Measurements from ENCODE around the gene POMGNT1. TPM values are rescaled to one million over a fixed set of nuclear protein-coding genes. Genes with fewer than 3 reads are reported as not detected.
"Not testable (repeated sequence)": the region's sequence is repeated elsewhere in the genome, so short reads cannot be mapped to it uniquely, and the experiment has no call there.

POMGNT1 gene
- total RNA-seq, 2 experiments from 2014 or later: 21.1 to 29.0 TPM

GRCh38 chr1:46246548-46247435, 48.6 kb upstream of the POMGNT1 start:
- ChIA-PET POLR2A (interaction anchor here (0.6 to 3.7 kb wide), 10 partner anchors 27 to 723 kb away, joined by 3 to 42 read pairs (median 3); partner anchors contain the start of genes LRRC41, NSUN4 and UQCRH), CTCF (interaction anchor here (0.5 to 1.4 kb wide), 5 partner anchors 23 to 101 kb away, joined by 3 to 9 read pairs (median 4); partner anchors contain the start of gene NSUN4)
- Mint-ChIP-seq H3K4me1 (ENCODE audit: low read depth) (peaks cover 26% of the 10 kb centered on the region), H3K27me3 (no peaks in the 10 kb centered on the region), H3K27ac (peak overlapping the region; percentile 12), H3K9me3 (no peaks in the 10 kb centered on the region), H3K4me3 (peak overlapping the region; percentile 89), H3K36me3 (ENCODE audit: low read depth) (no peaks in the 10 kb centered on the region)
- Histone ChIP-seq H3K27me3 (ENCODE audit: control insufficient read depth in 1 of 2, insufficient read depth in 2 of 2, low read length in 2 of 2) (no peaks in the 10 kb centered on the region), H3K9me3 (ENCODE audit: control insufficient read depth in 1 of 2, insufficient read depth in 1 of 2, low read length in 2 of 2) (no peaks in the 10 kb centered on the region), H3K4me1 (ENCODE audit: insufficient read depth, low read length) (peaks cover 21% of the 10 kb centered on the region), H3K27ac (ENCODE audit: low read depth in 1 of 2, low read length in 2 of 2) (no peak overlapping the region), H3K4me3 (ENCODE audit: low read length) (peak overlapping the region; percentile 83), H3K36me3 (ENCODE audit: insufficient read depth, low read length) (no peaks in the 10 kb centered on the region)
- DNase-seq: peak in 9 of 14 experiments; percentile 6 to 68 (median 29)
- no peak for TF ChIP-seq CTCF (IDR thresholded peaks at IDR 0.05)
- intact Hi-C loops (cut with DNase I, micrococcal nuclease): loop anchor here (1.0 to 5.0 kb wide), 7 partner anchors 48 to 662 kb away; partner anchors contain the start of genes LRRC41 (in 2 of the 2), NSUN4 (in 2 of the 2), UQCRH (in 2 of the 2) and EFCAB14 (in 1 of the 2)
- peak; percentile 6 for ATAC-seq (ENCODE audit: poor library complexity)

GRCh38 chr1:46246136-46246535, 47.9 kb upstream of the POMGNT1 start:
- not testable (repeated sequence) for H3K4me3 Mint-ChIP-seq; H3K27me3 ChIP-seq (ENCODE audit: control insufficient read depth in 1 of 2, insufficient read depth in 2 of 2, low read length in 2 of 2); H3K9me3 Mint-ChIP-seq; H3K36me3 Mint-ChIP-seq (ENCODE audit: low read depth); H3K9me3 ChIP-seq (ENCODE audit: control insufficient read depth in 1 of 2, insufficient read depth in 1 of 2, low read length in 2 of 2); H3K27ac Mint-ChIP-seq; H3K27ac ChIP-seq (ENCODE audit: low read depth in 1 of 2, low read length in 2 of 2); H3K4me3 ChIP-seq (ENCODE audit: low read length); H3K36me3 ChIP-seq (ENCODE audit: insufficient read depth, low read length); ATAC-seq (ENCODE audit: poor library complexity); H3K27me3 Mint-ChIP-seq
- ChIA-PET CTCF (interaction anchor here (0.5 to 2.2 kb wide), 4 partner anchors 22 to 102 kb away, joined by 3 to 11 read pairs (median 6); partner anchors contain the start of gene NSUN4), POLR2A (interaction anchor here (1.6 to 3.7 kb wide), 3 partner anchors 58 to 94 kb away, joined by 9 to 42 read pairs (median 9); partner anchors contain the start of genes LRRC41, NSUN4 and UQCRH)
- intact Hi-C loops (cut with DNase I, micrococcal nuclease): loop anchor here (1.0 to 5.0 kb wide), 5 partner anchors 48 to 661 kb away; partner anchors contain the start of genes EFCAB14 (in 1 of the 2), LRRC41 (in 1 of the 2), NASP (in 1 of the 2) and NSUN4 (in 1 of the 2)
- peaks cover 26% of the 10 kb centered on the region for H3K4me1 Mint-ChIP-seq (ENCODE audit: low read depth)
- H3K4me1 ChIP-seq (ENCODE audit: insufficient read depth, low read length): peaks cover 21% of the 10 kb centered on the region
- peak in 1 of 14 experiments; percentile 24 for DNase-seq

- Mint-ChIP-seq H3K27me3 (no peaks in the 10 kb centered on the region), H3K4me1 (ENCODE audit: low read depth) (peaks cover 26% of the 10 kb centered on the region), H3K27ac (no peak overlapping the region), H3K9me3 (no peaks in the 10 kb centered on the region), H3K4me3 (peak overlapping the region; percentile 25), H3K36me3 (ENCODE audit: low read depth) (no peaks in the 10 kb centered on the region)
- Histone ChIP-seq H3K9me3 (ENCODE audit: control insufficient read depth in 1 of 2, insufficient read depth in 1 of 2, low read length in 2 of 2) (no peaks in the 10 kb centered on the region), H3K27me3 (ENCODE audit: control insufficient read depth in 1 of 2, insufficient read depth in 2 of 2, low read length in 2 of 2) (no peaks in the 10 kb centered on the region), H3K4me3 (ENCODE audit: low read length) (no peak overlapping the region), H3K4me1 (ENCODE audit: insufficient read depth, low read length) (peaks cover 21% of the 10 kb centered on the region), H3K27ac (ENCODE audit: low read depth in 1 of 2, low read length in 2 of 2) (no peak overlapping the region), H3K36me3 (ENCODE audit: insufficient read depth, low read length) (no peaks in the 10 kb centered on the region)
- POLR2A ChIA-PET: interaction anchor here (3.7 kb wide), 1 partner anchor 59 kb away, joined by 42 read pairs; the partner anchor contains the start of genes LRRC41 and UQCRH
- intact Hi-C loops (cut with DNase I, micrococcal nuclease): loop anchor here in 1 of 2 experiments (2.0 to 5.0 kb wide), 2 partner anchors 104 to 472 kb away; partner anchors contain the start of gene EFCAB14
- ATAC-seq (ENCODE audit: poor library complexity) (no peak), DNase-seq (peak in 4 of 14 experiments; percentile 16 to 64 (median 44))
- peak; percentile 50 for TF ChIP-seq CTCF (IDR thresholded peaks at IDR 0.05)
- CTCF ChIA-PET: interaction anchor here (0.6 to 2.2 kb wide), 10 partner anchors 8 to 181 kb away, joined by 3 to 20 read pairs (median 4); partner anchors contain the start of genes LRRC41, NSUN4 and UQCRH
These were observed 46.6 kb upstream of the POMGNT1 start for GRCh38 chr1:46244656-46245371.

- intact Hi-C loops (cut with DNase I, micrococcal nuclease): loop anchor here in 1 of 2 experiments (2.0 kb wide), 1 partner anchor 105 kb away; no protein-coding TSS in a partner anchor
These were observed 45.6 kb upstream of the POMGNT1 start for GRCh38 chr1:46243831-46244230.

More at GRCh38 chr1:46243831-46244230, 45.6 kb upstream of the POMGNT1 start:
- H3K4me3 ChIP-seq (ENCODE audit: low read length); POLR2A ChIA-PET; ATAC-seq (ENCODE audit: poor library complexity); H3K9me3 Mint-ChIP-seq; H3K9me3 ChIP-seq (ENCODE audit: control insufficient read depth in 1 of 2, insufficient read depth in 1 of 2, low read length in 2 of 2); H3K27ac ChIP-seq (ENCODE audit: low read depth in 1 of 2, low read length in 2 of 2); H3K36me3 ChIP-seq (ENCODE audit: insufficient read depth, low read length); H3K27ac Mint-ChIP-seq; H3K4me3 Mint-ChIP-seq; H3K36me3 Mint-ChIP-seq (ENCODE audit: low read depth); H3K27me3 Mint-ChIP-seq; H3K27me3 ChIP-seq (ENCODE audit: control insufficient read depth in 1 of 2, insufficient read depth in 2 of 2, low read length in 2 of 2); DNase-seq: not testable (repeated sequence)
- H3K4me1 ChIP-seq (ENCODE audit: insufficient read depth, low read length): peaks cover 21% of the 10 kb centered on the region
- peaks cover 26% of the 10 kb centered on the region for H3K4me1 Mint-ChIP-seq (ENCODE audit: low read depth)
- CTCF ChIA-PET: interaction anchor here (1.4 to 2.2 kb wide), 2 partner anchors 20 to 97 kb away, joined by 4 to 11 read pairs; partner anchors contain the start of gene NSUN4

Measured in CD4-positive, alpha-beta T cell (primary cell).